Urinary bladder (tissue), 4 donors: ENCODE data around the gene ZFP30. TPM values are rescaled to one million over a fixed set of nuclear protein-coding genes. Genes with fewer than 3 reads are reported as not detected.
A peak's percentile ranks its signal among the peaks of the same experiment; 100 is the strongest.
"Not testable (repeated sequence)": the region's sequence is repeated elsewhere in the genome, so short reads cannot be mapped to it uniquely, and the experiment has no call there.

ENCODE experiments used
- DNase-seq: peaks from one replicate; pipeline ENCODE4 v3.0.0-alpha.2; 2015; ENCODE audit errors: extremely low spot score
- H3K27ac ChIP-seq: one replicate; pipeline ENCODE4 v1.5.1; 2013; ENCODE audit warnings: low read depth, mild to moderate bottlenecking, moderate library complexity
- H3K36me3 ChIP-seq: one replicate; pipeline ENCODE4 v1.6.1; 2013; ENCODE audit warnings: mild to moderate bottlenecking, moderate library complexity; ENCODE audit not compliant: insufficient read depth
- H3K4me1 ChIP-seq: one replicate; pipeline ENCODE4 v1.6.1; 2013; ENCODE audit warnings: mild to moderate bottlenecking, moderate library complexity; ENCODE audit not compliant: insufficient read depth
- H3K4me3 ChIP-seq: one replicate; pipeline ENCODE4 v1.5.1; 2013; ENCODE audit warnings: low read depth, low read length
- WGBS: extraction: QIAGEN DNeasy Blood & Tissue Kit; methylation state at CpG from one replicate; pipeline ENCODE4 v1.1.7; 2013; 5-methylcytosine and 5-hydroxymethylcytosine counted together
- polyA plus RNA-seq: library from polyadenylated mRNA; stranded (reverse); fragments of 200-250 nt; gene quantifications from one replicate; pipeline ENCODE4 v1.2.3, GENCODE V29; 2013
- total RNA-seq: library from RNA; depleted of rRNA; stranded (reverse); fragments of >200 nt; gene quantifications from one replicate; pipeline ENCODE4 v1.2.3, GENCODE V29; 2014
- donor health status: healthy with polysubstance abuse.
- donor health status: healthy.

Gene ZFP30
- total RNA-seq, result 45.3 TPM
- 4.5 TPM for polyA plus RNA-seq

- WGBS, result under 1% methylated on average over 34 of the region's 34 CpGs
- peak; percentile 80 for DNase-seq
These were observed at the start of gene ZFP30 for GRCh38 chr19:37655301-37655688. Gene ZFP30, minus strand, starts transcription at chr19:37655465. Its CDS starts 7,643 bp downstream, at chr19:37647822.

GRCh38 chr19:37699057-37699456 is 43.8 kb upstream of the ZFP30 start:
- 85% methylated on average over 5 of the region's 5 CpGs for WGBS
- Histone ChIP-seq H3K36me3 (peaks cover 7% of the 10 kb centered on the region), H3K27ac (no peak overlapping the region), H3K4me3 (no peak overlapping the region), H3K4me1 (no peaks in the 10 kb centered on the region)
- no peak for DNase-seq

More at GRCh38 chr19:37655301-37655688, at the start of gene ZFP30:
- peak within 1 kb of the TSS; percentile 91 for H3K27ac ChIP-seq
- H3K4me3 ChIP-seq, result peak within 1 kb of the TSS; percentile 79
- H3K36me3 ChIP-seq, result no peaks in the 10 kb centered on the region
- peaks cover 2% of the 10 kb centered on the region for H3K4me1 ChIP-seq

- 91% methylated on average over 6 of the region's 6 CpGs for WGBS
- Histone ChIP-seq H3K4me3 (no peak overlapping the region), H3K27ac (no peak overlapping the region), H3K36me3 (peaks cover 7% of the 10 kb centered on the region), H3K4me1 (no peaks in the 10 kb centered on the region)
- DNase-seq, result no peak
These were observed 43.0 kb upstream of the ZFP30 start for GRCh38 chr19:37698216-37698615.

- Histone ChIP-seq H3K27ac (no peak overlapping the region), H3K4me1 (no peaks in the 10 kb centered on the region), H3K36me3 (peaks cover 7% of the 10 kb centered on the region), H3K4me3 (no peak overlapping the region)
- no peak for DNase-seq
- 75% methylated on average over 3 of the region's 3 CpGs for WGBS
These were observed 40.1 kb upstream of the ZFP30 start for GRCh38 chr19:37695144-37695899.

GRCh38 chr19:37692956-37693620 is 37.8 kb upstream of the ZFP30 start:
- WGBS, result 45% methylated on average over 11 of the region's 11 CpGs
- no peaks in the 10 kb centered on the region for H3K4me1 ChIP-seq
- DNase-seq, result no peak
- H3K27ac ChIP-seq, result no peak overlapping the region
- H3K4me3 ChIP-seq, result no peak overlapping the region
- H3K36me3 ChIP-seq, result no peaks in the 10 kb centered on the region

GRCh38 chr19:37691881-37692504 is 36.7 kb upstream of the ZFP30 start:
- peak overlapping the region; percentile 49 for H3K4me3 ChIP-seq
- no peaks in the 10 kb centered on the region for H3K36me3 ChIP-seq
- peak; percentile 84 for DNase-seq
- peak overlapping the region; percentile 49 for H3K27ac ChIP-seq
- H3K4me1 ChIP-seq, result no peaks in the 10 kb centered on the region
- WGBS, result under 1% methylated on average over 48 of the region's 48 CpGs

GRCh38 chr19:37683520-37683919 is 28.3 kb upstream of the ZFP30 start:
- no peak for DNase-seq
- no peaks in the 10 kb centered on the region for H3K4me1 ChIP-seq
- H3K4me3 ChIP-seq, result no peak overlapping the region
- 88% methylated on average over 3 of the region's 3 CpGs for WGBS
- no peak overlapping the region for H3K27ac ChIP-seq
- peaks cover 6% of the 10 kb centered on the region for H3K36me3 ChIP-seq

GRCh38 chr19:37669450-37669914 is 14.2 kb upstream of the ZFP30 start:
- no peak for DNase-seq
- 92% methylated on average over 6 of the region's 6 CpGs for WGBS

GRCh38 chr19:37657157-37657556 is 1.9 kb upstream of the ZFP30 start:
- not testable (repeated sequence) for H3K36me3 ChIP-seq, H3K4me1 ChIP-seq, DNase-seq, H3K4me3 ChIP-seq, H3K27ac ChIP-seq
- WGBS, result 92% methylated on average over 8 of the region's 8 CpGs

More at GRCh38 chr19:37669450-37669914, 14.2 kb upstream of the ZFP30 start:
- H3K36me3 ChIP-seq, result no peaks in the 10 kb centered on the region
- no peak overlapping the region for H3K27ac ChIP-seq
- H3K4me1 ChIP-seq, result no peaks in the 10 kb centered on the region
- H3K4me3 ChIP-seq, result no peak overlapping the region

- Histone ChIP-seq H3K4me1 (peaks cover 2% of the 10 kb centered on the region), H3K36me3 (no peaks in the 10 kb centered on the region), H3K4me3 (peak overlapping the region; percentile 79), H3K27ac (peak overlapping the region; percentile 91)
- DNase-seq, result peak; percentile 83
- WGBS, result under 1% methylated on average over 57 of the region's 57 CpGs
These were observed 565 bp upstream of the ZFP30 start for GRCh38 chr19:37655689-37656371.

GRCh38 chr19:37654629-37655300 is 500 bp downstream of the ZFP30 start:
- Histone ChIP-seq H3K4me3 (peak overlapping the region; percentile 79), H3K4me1 (peaks cover 2% of the 10 kb centered on the region), H3K27ac (peak overlapping the region; percentile 91), H3K36me3 (no peaks in the 10 kb centered on the region)
- under 1% methylated on average over 40 of the region's 40 CpGs for WGBS
- peak; percentile 8 for DNase-seq

- peaks cover 2% of the 10 kb centered on the region for H3K36me3 ChIP-seq
- WGBS, result 3% methylated on average over 5 of the region's 5 CpGs
- H3K27ac ChIP-seq, result no peak overlapping the region
- peaks cover 2% of the 10 kb centered on the region for H3K4me1 ChIP-seq
- DNase-seq, result no peak
- H3K4me3 ChIP-seq, result peak overlapping the region; percentile 79
These were observed 1.1 kb downstream of the ZFP30 start for GRCh38 chr19:37654118-37654517.
